NCI-H128 (cell line): Measurements from ENCODE around the gene CCDC192.

Source experiments
- DNase-seq: peaks from one replicate; lab custom pipeline; 2025; ENCODE audit not compliant: unreplicated experiment; lab: John Stamatoyannopoulos, UW

The CCDC192 gene

GRCh38 chr5:127916885-127917573 lies 213.8 kb downstream of the CCDC192 start:
- DNase-seq, result no peak

- no peak for DNase-seq
These were observed 216.0 kb downstream of the CCDC192 start for GRCh38 chr5:127919006-127919796.

- no peak for DNase-seq
These were observed 216.6 kb downstream of the CCDC192 start for GRCh38 chr5:127919818-127920217.

GRCh38 chr5:127920936-127921335 lies 217.7 kb downstream of the CCDC192 start:
- no peak for DNase-seq

GRCh38 chr5:127922603-127923002 lies 219.4 kb downstream of the CCDC192 start:
- no peak for DNase-seq

GRCh38 chr5:127923804-127924570 lies 220.8 kb downstream of the CCDC192 start:
- no peak for DNase-seq

- DNase-seq, result no peak
These were observed 221.4 kb downstream of the CCDC192 start for GRCh38 chr5:127924606-127925005.

- no peak for DNase-seq
These were observed 222.7 kb downstream of the CCDC192 start for GRCh38 chr5:127925916-127926315.

- DNase-seq, result no peak
These were observed 223.8 kb downstream of the CCDC192 start for GRCh38 chr5:127926974-127927373.

GRCh38 chr5:127928053-127928452 lies 224.9 kb downstream of the CCDC192 start:
- DNase-seq, result no peak

- no peak for DNase-seq
These were observed 227.1 kb downstream of the CCDC192 start for GRCh38 chr5:127930311-127930710.

- DNase-seq, result no peak
These were observed 228.2 kb downstream of the CCDC192 start for GRCh38 chr5:127931396-127931795.

- DNase-seq, result no peak
These were observed 230.2 kb downstream of the CCDC192 start for GRCh38 chr5:127933348-127933747.

- peak; percentile 14 for DNase-seq
These were observed 231.6 kb downstream of the CCDC192 start for GRCh38 chr5:127934791-127935256.

GRCh38 chr5:127935398-127935797 lies 232.2 kb downstream of the CCDC192 start:
- no peak for DNase-seq

GRCh38 chr5:127936439-127936972 lies 233.3 kb downstream of the CCDC192 start:
- DNase-seq, result no peak

- DNase-seq, result no peak
These were observed 235.6 kb downstream of the CCDC192 start for GRCh38 chr5:127938746-127939145.

GRCh38 chr5:127940854-127941253 lies 237.7 kb downstream of the CCDC192 start:
- no peak for DNase-seq

GRCh38 chr5:127941646-127942045 lies 238.5 kb downstream of the CCDC192 start:
- no peak for DNase-seq

- no peak for DNase-seq
These were observed 239.3 kb downstream of the CCDC192 start for GRCh38 chr5:127942246-127943060.

GRCh38 chr5:127943061-127943371 lies 239.8 kb downstream of the CCDC192 start:
- DNase-seq, result no peak
